ENCODE results near the gene GIMAP2. TPM values are rescaled to one million over a fixed set of nuclear protein-coding genes. Genes with fewer than 3 reads are reported as not detected.

The GIMAP2 gene
- total RNA-seq, 1 donor from 2014 or later, result 0.54 TPM

- no peak within 1 kb of the TSS for H3K4me3 ChIP-seq (ENCODE audit: low read depth, low read length)
- no peaks in the 10 kb centered on the region for H3K36me3 ChIP-seq (ENCODE audit: control insufficient read depth, insufficient read depth, low read length)
- no peaks in the 10 kb centered on the region for H3K27me3 ChIP-seq (ENCODE audit: control insufficient read depth, insufficient read depth, low read length)
- no peak for DNase-seq (ENCODE audit: low read depth)
- TF ChIP-seq CTCF (IDR thresholded peaks at IDR 0.05; ENCODE audit: insufficient read depth, low read length, poor library complexity, severe bottlenecking), result no peak
These were observed 52.0 kb downstream of the GIMAP2 start, which contains the start of gene GIMAP5 for GRCh38 chr7:150737265-150738055. Gene GIMAP5, plus strand, starts transcription at chr7:150737418. Its CDS starts 3,467 bp downstream, at chr7:150740885.

GRCh38 chr7:150738092-150738491 lies 52.6 kb downstream of the GIMAP2 start:
- TF ChIP-seq CTCF (IDR thresholded peaks at IDR 0.05; ENCODE audit: insufficient read depth, low read length, poor library complexity, severe bottlenecking), result no peak
- H3K27me3 ChIP-seq (ENCODE audit: control insufficient read depth, insufficient read depth, low read length), result no peaks in the 10 kb centered on the region
- H3K36me3 ChIP-seq (ENCODE audit: control insufficient read depth, insufficient read depth, low read length), result no peaks in the 10 kb centered on the region
- DNase-seq (ENCODE audit: low read depth), result no peak
- no peak overlapping the region for H3K4me3 ChIP-seq (ENCODE audit: low read depth, low read length)

GRCh38 chr7:150738591-150739001 lies 53.1 kb downstream of the GIMAP2 start:
- no peaks in the 10 kb centered on the region for H3K36me3 ChIP-seq (ENCODE audit: control insufficient read depth, insufficient read depth, low read length)
- TF ChIP-seq CTCF (IDR thresholded peaks at IDR 0.05; ENCODE audit: insufficient read depth, low read length, poor library complexity, severe bottlenecking), result no peak
- no peak overlapping the region for H3K4me3 ChIP-seq (ENCODE audit: low read depth, low read length)
- H3K27me3 ChIP-seq (ENCODE audit: control insufficient read depth, insufficient read depth, low read length), result no peaks in the 10 kb centered on the region
- DNase-seq (ENCODE audit: low read depth), result no peak

GRCh38 chr7:150739033-150739432 lies 53.5 kb downstream of the GIMAP2 start:
- Histone ChIP-seq H3K4me3 (ENCODE audit: low read depth, low read length) (no peak overlapping the region), H3K27me3 (ENCODE audit: control insufficient read depth, insufficient read depth, low read length) (no peaks in the 10 kb centered on the region), H3K36me3 (ENCODE audit: control insufficient read depth, insufficient read depth, low read length) (no peaks in the 10 kb centered on the region)
- DNase-seq (ENCODE audit: low read depth), result no peak
- TF ChIP-seq CTCF (IDR thresholded peaks at IDR 0.05; ENCODE audit: insufficient read depth, low read length, poor library complexity, severe bottlenecking), result no peak

- no peak for TF ChIP-seq CTCF (IDR thresholded peaks at IDR 0.05; ENCODE audit: insufficient read depth, low read length, poor library complexity, severe bottlenecking)
- Histone ChIP-seq H3K4me3 (ENCODE audit: low read depth, low read length) (no peak overlapping the region), H3K27me3 (ENCODE audit: control insufficient read depth, insufficient read depth, low read length) (no peaks in the 10 kb centered on the region), H3K36me3 (ENCODE audit: control insufficient read depth, insufficient read depth, low read length) (no peaks in the 10 kb centered on the region)
- DNase-seq (ENCODE audit: low read depth), result no peak
These were observed 54.5 kb downstream of the GIMAP2 start for GRCh38 chr7:150740053-150740452.
